Loucy (cell line): ENCODE measurements around the gene KLF6.

Experiments used
- H2AFZ ChIP-seq: fragments of 200-600 bp; sonication (generic); 2 replicates; pipeline ENCODE4 v1.6.0; 2016; ENCODE audit warnings: antibody characterized with exemption, mild to moderate bottlenecking, low read length, moderate library complexity
- H3F3A ChIP-seq: fragments of 200-600 bp; 2 replicates; pipeline ENCODE4 v1.6.0; 2016; ENCODE audit warnings: antibody characterized with exemption, low read depth, mild to moderate bottlenecking
- H3K27me3 ChIP-seq: fragments of 200-600 bp; sonication (generic); 2 replicates; pipeline ENCODE4 v1.6.1; 2014; ENCODE audit warnings: low read length, mild to moderate bottlenecking; ENCODE audit not compliant: insufficient read depth, poor library complexity, severe bottlenecking
- H3K36me3 ChIP-seq: fragments of 200-600 bp; sonication (generic); 2 replicates; pipeline ENCODE4 v1.6.1; 2016; ENCODE audit warnings: low read length; ENCODE audit not compliant: insufficient read depth
- H3K4me1 ChIP-seq: fragments of 200-600 bp; sonication (generic); 2 replicates; pipeline ENCODE4 v1.5.1; 2014; ENCODE audit warnings: low read length, mild to moderate bottlenecking; ENCODE audit not compliant: insufficient read depth, poor library complexity, severe bottlenecking
- H3K4me2 ChIP-seq: fragments of 200-600 bp; sonication (generic); 2 replicates; pipeline ENCODE4 v1.6.0; 2014; ENCODE audit warnings: antibody characterized with exemption, low read length, low read depth, mild to moderate bottlenecking; ENCODE audit not compliant: poor library complexity, severe bottlenecking
- H3K4me3 ChIP-seq: fragments of 200-600 bp; sonication (generic); 2 replicates; pipeline ENCODE4 v1.5.1; 2014; ENCODE audit warnings: low read length, mild to moderate bottlenecking, mixed read lengths; ENCODE audit not compliant: poor library complexity, severe bottlenecking
- H3K79me2 ChIP-seq: fragments of 200-600 bp; sonication (generic); 2 replicates; pipeline ENCODE4 v1.6.1; 2014; ENCODE audit warnings: low read length; ENCODE audit not compliant: insufficient read depth
- H3K9ac ChIP-seq: fragments of 200-600 bp; sonication (generic); 2 replicates; pipeline ENCODE4 v1.6.0; 2014; ENCODE audit warnings: mild to moderate bottlenecking, low read depth, low read length, moderate library complexity; ENCODE audit not compliant: poor library complexity, severe bottlenecking
- H3K9me2 ChIP-seq: fragments of 200-600 bp; sonication (generic); replicated peaks from 2 replicates; pipeline ENCODE4 v1.6.1; 2016; ENCODE audit warnings: low read depth, low read length, mixed read lengths
- H3K9me3 ChIP-seq: fragments of 200-600 bp; sonication (generic); 2 replicates; pipeline ENCODE4 v1.6.1; 2014; ENCODE audit warnings: mild to moderate bottlenecking, antibody characterized with exemption, low read length, low read depth; ENCODE audit not compliant: insufficient read depth
- H4K20me1 ChIP-seq: fragments of 200-600 bp; sonication (generic); 2 replicates; pipeline ENCODE4 v1.6.0; 2014; ENCODE audit warnings: antibody characterized with exemption, low read length, mild to moderate bottlenecking; ENCODE audit not compliant: insufficient read depth, poor library complexity, severe bottlenecking
- EZH2phosphoT487 ChIP-seq: fragments of 200-600 bp; IDR thresholded peaks from 2 replicates; pipeline ENCODE4 v1.6.1; 2018; ENCODE audit warnings: antibody characterized with exemption, mild to moderate bottlenecking, moderate library complexity, borderline replicate concordance
- TF ChIP-seq, protein P1 (sequence below): fragments of 200-600 bp; sonication (generic); conservative IDR thresholded peaks from 2 replicates; pipeline ENCODE4 v1.5.1; 2014; ENCODE audit warnings: mild to moderate bottlenecking, antibody characterized with exemption, low read length

KLF6 gene

DNA sequence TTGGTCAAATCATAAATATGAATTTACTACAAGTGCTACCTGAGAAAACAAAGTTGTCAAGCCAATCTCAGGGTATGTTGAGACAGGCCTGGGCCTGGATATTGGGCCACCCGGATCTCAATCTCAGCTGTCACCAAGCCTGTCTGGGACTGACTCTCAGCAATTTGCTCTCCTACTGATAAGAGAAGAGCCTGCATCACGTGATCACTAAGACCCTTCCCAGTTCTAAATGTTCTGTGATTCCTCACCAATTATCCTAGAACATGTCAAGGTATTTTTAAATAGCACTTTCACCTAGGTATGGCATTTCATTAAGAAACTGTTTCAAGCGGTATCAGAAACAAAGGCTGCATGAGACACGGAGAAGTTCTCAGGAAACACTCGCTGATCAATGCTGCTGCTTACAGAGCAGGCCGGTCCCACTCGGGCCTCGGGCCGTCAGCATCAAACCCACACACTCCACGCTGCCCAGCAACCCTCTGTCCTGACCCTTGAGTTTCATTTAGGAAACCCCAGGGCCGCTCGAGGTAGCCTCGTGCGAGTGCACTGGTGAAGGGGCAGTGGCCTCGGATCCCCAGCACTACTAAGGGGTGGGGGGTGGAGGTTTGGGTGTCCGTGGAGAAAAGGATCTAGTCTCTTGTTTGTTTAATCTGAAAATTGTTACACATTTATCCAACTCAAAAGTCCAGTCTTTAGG is 4.1 kb downstream of the KLF6 start:
- Histone ChIP-seq H2AFZ (no peak overlapping the region), H3K4me1 (peaks cover 56% of the 10 kb centered on the region), H3K9me2 (no peaks in the 10 kb centered on the region), H4K20me1 (peaks cover 64% of the 10 kb centered on the region), H3K9ac (peak overlapping the region; percentile 96), H3K27me3 (no peaks in the 10 kb centered on the region), H3K36me3 (peaks cover 51% of the 10 kb centered on the region), H3K9me3 (no peaks in the 10 kb centered on the region), H3K79me2 (peaks cover 80% of the 10 kb centered on the region), H3F3A (peaks cover 5% of the 10 kb centered on the region; the same call in 1 of the 2 replicates), H3K4me2 (peak overlapping the region; percentile 92), H3K4me3 (peak overlapping the region; percentile 89)
- no peak for TF ChIP-seq EZH2phosphoT487
- TF ChIP-seq, protein P1, sequence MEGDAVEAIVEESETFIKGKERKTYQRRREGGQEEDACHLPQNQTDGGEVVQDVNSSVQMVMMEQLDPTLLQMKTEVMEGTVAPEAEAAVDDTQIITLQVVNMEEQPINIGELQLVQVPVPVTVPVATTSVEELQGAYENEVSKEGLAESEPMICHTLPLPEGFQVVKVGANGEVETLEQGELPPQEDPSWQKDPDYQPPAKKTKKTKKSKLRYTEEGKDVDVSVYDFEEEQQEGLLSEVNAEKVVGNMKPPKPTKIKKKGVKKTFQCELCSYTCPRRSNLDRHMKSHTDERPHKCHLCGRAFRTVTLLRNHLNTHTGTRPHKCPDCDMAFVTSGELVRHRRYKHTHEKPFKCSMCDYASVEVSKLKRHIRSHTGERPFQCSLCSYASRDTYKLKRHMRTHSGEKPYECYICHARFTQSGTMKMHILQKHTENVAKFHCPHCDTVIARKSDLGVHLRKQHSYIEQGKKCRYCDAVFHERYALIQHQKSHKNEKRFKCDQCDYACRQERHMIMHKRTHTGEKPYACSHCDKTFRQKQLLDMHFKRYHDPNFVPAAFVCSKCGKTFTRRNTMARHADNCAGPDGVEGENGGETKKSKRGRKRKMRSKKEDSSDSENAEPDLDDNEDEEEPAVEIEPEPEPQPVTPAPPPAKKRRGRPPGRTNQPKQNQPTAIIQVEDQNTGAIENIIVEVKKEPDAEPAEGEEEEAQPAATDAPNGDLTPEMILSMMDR = no peak

GRCh38 chr10:3780021-3780770 is 4.8 kb downstream of the KLF6 start:
- peak overlapping the region; percentile 92 for H3K4me2 ChIP-seq

GRCh38 chr10:3779158-3779741 is 5.8 kb downstream of the KLF6 start:
- Histone ChIP-seq H3K4me3 (peak overlapping the region; percentile 31), H3K9me3 (no peaks in the 10 kb centered on the region), H3K36me3 (peaks cover 52% of the 10 kb centered on the region), H3K4me2 (peak overlapping the region; percentile 92), H4K20me1 (peaks cover 62% of the 10 kb centered on the region), H3K9me2 (no peaks in the 10 kb centered on the region), H3K79me2 (peaks cover 73% of the 10 kb centered on the region), H3K4me1 (peaks cover 52% of the 10 kb centered on the region), H3K27me3 (no peaks in the 10 kb centered on the region), H2AFZ (no peak overlapping the region), H3K9ac (no peak overlapping the region), H3F3A (peaks cover 5% of the 10 kb centered on the region; the same call in 1 of the 2 replicates)
- TF ChIP-seq, protein P1 = no peak
- TF ChIP-seq EZH2phosphoT487 = no peak

More at GRCh38 chr10:3780021-3780770, 4.8 kb downstream of the KLF6 start:
- Histone ChIP-seq H3K9me2 (no peaks in the 10 kb centered on the region), H3F3A (peaks cover 5% of the 10 kb centered on the region; the same call in 1 of the 2 replicates), H3K9me3 (no peaks in the 10 kb centered on the region), H3K27me3 (no peaks in the 10 kb centered on the region), H4K20me1 (peaks cover 65% of the 10 kb centered on the region), H3K79me2 (peaks cover 80% of the 10 kb centered on the region), H2AFZ (no peak overlapping the region), H3K4me3 (peak overlapping the region; percentile 89), H3K9ac (peak overlapping the region; percentile 47), H3K36me3 (peaks cover 52% of the 10 kb centered on the region), H3K4me1 (peaks cover 52% of the 10 kb centered on the region)
- TF ChIP-seq EZH2phosphoT487 = no peak
- TF ChIP-seq, protein P1 = no peak
